ENCODE results near the gene RASGRF1.

DNA sequence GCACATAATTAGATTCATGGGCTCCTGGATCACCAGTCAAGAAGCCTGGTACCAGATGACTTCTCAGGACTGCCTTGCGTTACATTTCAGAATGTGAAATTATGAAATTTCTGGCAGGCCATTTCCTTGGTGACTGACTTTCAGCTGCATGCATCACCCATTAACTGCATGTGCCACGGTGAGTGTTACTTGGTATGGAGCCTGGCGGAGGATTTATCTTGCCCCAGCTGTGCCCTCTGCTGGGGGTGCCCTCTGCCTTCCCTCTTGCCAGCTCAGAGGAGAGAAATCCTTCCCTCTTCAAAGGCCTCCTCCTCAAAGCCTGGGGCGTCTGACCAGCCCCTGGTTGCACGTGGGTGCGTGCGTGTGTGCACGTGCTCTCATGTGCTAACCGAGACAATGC is 88.0 kb downstream of the RASGRF1 start:
- TF ChIP-seq ZFP30 (CRISPR knock-in tag; IDR thresholded peaks at IDR 0.05): no peak
- TF ChIP-seq, protein P1, sequence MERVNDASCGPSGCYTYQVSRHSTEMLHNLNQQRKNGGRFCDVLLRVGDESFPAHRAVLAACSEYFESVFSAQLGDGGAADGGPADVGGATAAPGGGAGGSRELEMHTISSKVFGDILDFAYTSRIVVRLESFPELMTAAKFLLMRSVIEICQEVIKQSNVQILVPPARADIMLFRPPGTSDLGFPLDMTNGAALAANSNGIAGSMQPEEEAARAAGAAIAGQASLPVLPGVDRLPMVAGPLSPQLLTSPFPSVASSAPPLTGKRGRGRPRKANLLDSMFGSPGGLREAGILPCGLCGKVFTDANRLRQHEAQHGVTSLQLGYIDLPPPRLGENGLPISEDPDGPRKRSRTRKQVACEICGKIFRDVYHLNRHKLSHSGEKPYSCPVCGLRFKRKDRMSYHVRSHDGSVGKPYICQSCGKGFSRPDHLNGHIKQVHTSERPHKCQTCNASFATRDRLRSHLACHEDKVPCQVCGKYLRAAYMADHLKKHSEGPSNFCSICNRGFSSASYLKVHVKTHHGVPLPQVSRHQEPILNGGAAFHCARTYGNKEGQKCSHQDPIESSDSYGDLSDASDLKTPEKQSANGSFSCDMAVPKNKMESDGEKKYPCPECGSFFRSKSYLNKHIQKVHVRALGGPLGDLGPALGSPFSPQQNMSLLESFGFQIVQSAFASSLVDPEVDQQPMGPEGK (CRISPR knock-in tag; IDR thresholded peaks at IDR 0.05; ENCODE audit: borderline replicate concordance): no peak

Measured in SK-N-SH treated with all-trans-retinoic acid at 6 μM for 48 hours (cell line).